HG02588 (cell line): ENCODE data around the gene PIK3CB.
"Not testable (repeated sequence)": the region's sequence is repeated elsewhere in the genome, so short reads cannot be mapped to it uniquely, and the experiment has no call there.

Experiments
- ATAC-seq: cut with Tn5 transposase; IDR thresholded peaks from one replicate; pipeline ENCODE4 v1.9.1; 2021; ENCODE audit warnings: mild to moderate bottlenecking, moderate library complexity; ENCODE audit not compliant: unreplicated experiment

PIK3CB gene

GRCh38 chr3:138686771-138687221, 147.9 kb downstream of the PIK3CB start:
- peak; percentile 96 for ATAC-seq

- no peak for ATAC-seq
These were observed 150.3 kb downstream of the PIK3CB start for GRCh38 chr3:138684396-138684795.

- no peak for ATAC-seq
These were observed 152.1 kb downstream of the PIK3CB start for GRCh38 chr3:138682648-138683047.

GRCh38 chr3:138681463-138682220, 153.1 kb downstream of the PIK3CB start:
- no peak for ATAC-seq

- ATAC-seq = not testable (repeated sequence)
These were observed 153.8 kb downstream of the PIK3CB start for GRCh38 chr3:138680974-138681373.

- ATAC-seq = no peak
These were observed 155.8 kb downstream of the PIK3CB start for GRCh38 chr3:138678874-138679392.

GRCh38 chr3:138678086-138678485, 156.6 kb downstream of the PIK3CB start:
- no peak for ATAC-seq

- no peak for ATAC-seq
These were observed 159.3 kb downstream of the PIK3CB start for GRCh38 chr3:138675393-138675792.

GRCh38 chr3:138673641-138674530, 160.8 kb downstream of the PIK3CB start:
- no peak for ATAC-seq

GRCh38 chr3:138670407-138670806, 164.3 kb downstream of the PIK3CB start:
- ATAC-seq = no peak

GRCh38 chr3:138668107-138668506, 166.6 kb downstream of the PIK3CB start:
- ATAC-seq = no peak

GRCh38 chr3:138657508-138657907, 177.2 kb downstream of the PIK3CB start:
- ATAC-seq = no peak

GRCh38 chr3:138653567-138653966, 181.2 kb downstream of the PIK3CB start:
- ATAC-seq = no peak

GRCh38 chr3:138649134-138649533, 185.6 kb downstream of the PIK3CB start:
- no peak for ATAC-seq

- ATAC-seq = no peak
These were observed 188.2 kb downstream of the PIK3CB start for GRCh38 chr3:138646513-138646912.

- ATAC-seq = no peak
These were observed 188.7 kb downstream of the PIK3CB start for GRCh38 chr3:138646008-138646407.

GRCh38 chr3:138642927-138643253, 191.8 kb downstream of the PIK3CB start:
- no peak for ATAC-seq

- ATAC-seq = no peak
These were observed 192.4 kb downstream of the PIK3CB start for GRCh38 chr3:138642226-138642926.

- ATAC-seq = no peak
These were observed 194.2 kb downstream of the PIK3CB start for GRCh38 chr3:138640537-138640936.

GRCh38 chr3:138638641-138639040, 196.1 kb downstream of the PIK3CB start:
- ATAC-seq = no peak

GRCh38 chr3:138629526-138629925, 205.2 kb downstream of the PIK3CB start:
- no peak for ATAC-seq
